Erythroblast (primary cell): Measurements from ENCODE around the gene PSMC2.

Experiments
- GATA1 ChIP-seq: IDR thresholded peaks from 2 replicates; pipeline ENCODE4 v1.6.1; 2011; ENCODE audit warnings: low read depth, mild to moderate bottlenecking, control low read depth, low read length, moderate library complexity
- POLR2A ChIP-seq: IDR thresholded peaks from 2 replicates; pipeline ENCODE4 v1.6.1; 2011; ENCODE audit warnings: mild to moderate bottlenecking, low read length

- TF ChIP-seq POLR2A (no peak), GATA1 (no peak)
Measured at GRCh38 chr7:103394566-103394965, 47.1 kb downstream of the PSMC2 start.
